NCI-H1417 (cell line): Measurements from ENCODE around the gene OR9Q2.
"Not testable (repeated sequence)": the region's sequence is repeated elsewhere in the genome, so short reads cannot be mapped to it uniquely, and the experiment has no call there.

Source experiments
- DNase-seq, 3 experiments: peaks; one replicate each; lab custom pipeline; 2025; lab: John Stamatoyannopoulos, UW

OR9Q2 gene, protein sequence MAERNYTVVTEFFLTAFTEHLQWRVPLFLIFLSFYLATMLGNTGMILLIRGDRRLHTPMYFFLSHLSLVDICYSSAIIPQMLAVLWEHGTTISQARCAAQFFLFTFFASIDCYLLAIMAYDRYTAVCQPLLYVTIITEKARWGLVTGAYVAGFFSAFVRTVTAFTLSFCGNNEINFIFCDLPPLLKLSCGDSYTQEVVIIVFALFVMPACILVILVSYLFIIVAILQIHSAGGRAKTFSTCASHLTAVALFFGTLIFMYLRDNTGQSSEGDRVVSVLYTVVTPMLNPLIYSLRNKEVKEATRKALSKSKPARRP

DNA sequence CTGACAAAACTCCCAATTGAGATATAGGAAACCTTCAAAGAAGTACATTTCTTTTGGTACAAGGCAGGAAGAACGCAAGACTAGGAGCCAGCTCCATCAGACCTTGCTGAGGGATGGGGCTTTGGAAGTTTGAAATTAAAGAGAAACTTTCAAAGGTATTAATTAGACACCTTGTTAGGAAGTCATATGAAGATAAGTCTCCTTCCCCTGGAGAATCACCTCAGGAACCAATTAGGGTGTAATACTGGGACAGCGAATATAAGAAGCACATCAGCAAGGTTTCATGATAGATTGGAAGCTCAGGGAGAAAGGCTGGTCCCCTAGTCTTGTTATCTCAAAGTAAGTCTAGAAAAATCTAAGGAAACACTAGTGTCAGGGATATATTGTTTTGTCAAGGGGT, at the start of gene OR9Q2:
OR9Q2 (plus strand) TSS at position 301 of the 400 bp plus-strand sequence. CDS start 1,421 bp downstream, outside the sequence.
- DNase-seq, result no peak

DNA sequence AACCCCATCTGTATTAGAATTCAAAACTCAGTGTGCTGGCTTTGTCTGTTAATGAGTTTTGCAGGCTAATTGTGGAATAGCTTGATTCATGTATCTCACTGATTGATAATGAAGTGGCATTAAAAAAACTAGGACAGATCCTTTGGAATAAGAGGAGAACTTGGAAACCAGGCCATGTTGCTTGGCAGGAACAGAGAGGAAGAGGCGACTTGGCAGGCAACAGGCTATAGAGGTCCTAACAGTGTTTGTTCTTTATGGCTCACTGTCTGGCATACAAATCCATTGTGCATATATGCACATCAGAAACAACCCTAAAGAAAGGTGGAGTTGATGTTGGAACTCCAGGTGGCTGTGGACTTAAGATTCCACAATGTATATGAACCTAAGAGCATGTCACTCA, 46.1 kb upstream of the OR9Q2 start:
- no peak for DNase-seq

DNA sequence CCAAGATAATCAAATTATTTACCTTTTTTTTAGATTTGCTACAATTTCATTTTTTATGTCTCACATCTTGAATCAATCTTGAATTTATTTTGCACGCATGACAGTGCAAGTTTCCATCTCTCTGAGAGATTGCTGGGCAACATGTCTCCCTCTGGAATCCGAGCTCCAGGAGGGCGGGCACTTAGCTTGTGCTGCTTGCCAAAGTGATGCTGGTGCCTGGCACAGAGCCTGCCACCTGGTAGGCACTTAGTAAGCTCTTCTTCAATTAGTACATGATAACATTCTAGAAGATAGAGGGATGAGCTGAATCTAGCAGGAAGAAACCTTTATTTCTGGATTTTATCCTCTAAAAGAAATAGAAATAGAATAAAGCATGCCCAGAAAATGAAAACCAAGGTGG, 36.1 kb upstream of the OR9Q2 start:
- no peak for DNase-seq

DNA sequence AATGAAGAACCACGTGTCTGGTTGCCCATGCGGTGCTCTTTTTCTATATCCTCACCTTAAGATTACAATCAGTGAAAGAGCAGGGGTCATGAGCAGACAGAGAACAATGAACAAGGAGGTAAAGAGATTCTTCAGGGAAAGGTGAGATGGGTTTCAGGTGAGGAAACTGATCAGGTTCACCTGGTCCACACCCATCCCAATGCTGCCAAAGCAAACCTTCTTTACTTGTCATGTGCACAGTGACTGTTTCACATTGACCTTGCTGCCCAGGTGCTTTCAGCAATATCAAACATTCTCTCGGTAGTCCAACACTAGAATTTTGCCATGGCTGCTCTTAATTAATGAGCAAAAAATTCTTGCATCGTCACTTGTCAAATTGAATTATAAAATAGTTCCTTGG, 24.5 kb upstream of the OR9Q2 start:
- no peak for DNase-seq

DNA sequence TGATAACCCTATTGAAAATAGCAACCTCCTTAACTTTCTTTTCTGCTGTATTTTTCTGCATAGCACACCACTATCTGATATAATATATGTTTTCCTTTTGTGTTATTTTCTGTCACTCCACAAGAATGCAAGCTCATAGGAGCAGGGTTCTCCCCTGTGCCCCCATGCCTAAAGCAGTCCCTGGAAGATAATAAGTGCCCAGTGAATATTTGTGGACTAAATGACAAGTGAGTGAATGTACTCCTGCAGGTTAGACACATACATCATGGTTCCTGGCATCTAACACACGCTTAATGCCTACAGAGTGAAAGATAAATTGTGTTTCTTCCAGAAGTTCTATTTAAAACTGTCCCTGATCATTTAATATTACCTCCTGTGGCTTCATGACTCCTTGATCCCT, 23.9 kb upstream of the OR9Q2 start:
- DNase-seq, result no peak

DNA sequence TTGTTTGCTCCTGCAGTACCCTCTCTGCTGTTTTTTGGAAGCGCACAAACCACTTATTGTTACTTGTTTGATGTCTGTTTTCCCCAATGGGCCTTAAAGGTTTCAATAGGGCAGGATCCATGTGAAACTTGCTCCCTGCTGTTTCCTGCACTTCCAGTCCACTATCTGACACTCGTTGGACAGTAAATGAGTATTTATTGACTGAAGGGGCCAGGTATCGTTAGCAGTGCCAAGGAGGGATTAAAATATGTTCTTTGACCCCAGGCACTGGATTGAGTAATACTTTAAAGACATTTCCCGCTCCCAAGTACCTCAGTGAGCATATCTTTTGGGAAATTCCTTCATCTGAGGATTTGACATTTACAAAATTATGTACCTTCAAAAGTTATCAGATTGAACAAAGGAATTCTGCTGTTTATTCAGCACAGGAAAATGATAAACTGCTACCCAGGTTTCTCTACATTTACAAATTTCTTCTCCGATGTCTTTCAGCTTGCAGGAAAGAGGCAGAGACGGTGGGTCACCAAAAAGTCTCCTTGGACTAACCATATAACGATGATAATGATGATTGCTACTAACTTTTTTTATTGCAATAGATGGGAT, 23.3 kb upstream of the OR9Q2 start:
- no peak for DNase-seq

DNA sequence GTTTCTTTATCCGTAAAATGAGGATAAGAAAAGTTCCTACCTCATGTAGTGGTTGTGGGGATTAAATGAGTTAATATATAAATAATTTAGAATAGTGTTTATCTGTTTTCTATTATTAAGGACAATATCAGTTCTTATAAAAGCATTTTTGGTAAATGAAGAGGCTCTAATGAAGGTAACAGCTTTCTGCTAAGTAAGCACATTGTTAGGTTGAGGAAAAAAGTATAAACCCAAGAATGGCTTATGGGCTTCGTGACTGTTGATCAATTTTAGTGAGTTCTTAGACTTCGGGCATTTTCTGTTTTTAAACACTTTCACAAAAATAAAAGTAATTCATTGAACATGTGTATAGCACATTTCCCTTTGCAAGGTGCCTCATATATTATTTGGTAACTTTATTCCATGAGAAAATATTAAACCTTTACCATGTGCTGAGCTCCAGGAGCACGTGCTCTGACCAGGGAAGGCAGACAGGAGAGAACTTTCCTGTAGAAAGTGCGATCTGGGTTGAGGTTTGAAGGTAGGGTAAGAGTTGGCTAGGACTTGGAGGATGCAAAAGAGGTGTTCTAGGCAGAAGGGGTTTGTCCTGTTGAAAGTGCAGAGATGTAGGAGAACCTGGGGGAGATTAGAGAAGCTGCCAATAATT, 11.3 kb upstream of the OR9Q2 start:
- no peak for DNase-seq

DNA sequence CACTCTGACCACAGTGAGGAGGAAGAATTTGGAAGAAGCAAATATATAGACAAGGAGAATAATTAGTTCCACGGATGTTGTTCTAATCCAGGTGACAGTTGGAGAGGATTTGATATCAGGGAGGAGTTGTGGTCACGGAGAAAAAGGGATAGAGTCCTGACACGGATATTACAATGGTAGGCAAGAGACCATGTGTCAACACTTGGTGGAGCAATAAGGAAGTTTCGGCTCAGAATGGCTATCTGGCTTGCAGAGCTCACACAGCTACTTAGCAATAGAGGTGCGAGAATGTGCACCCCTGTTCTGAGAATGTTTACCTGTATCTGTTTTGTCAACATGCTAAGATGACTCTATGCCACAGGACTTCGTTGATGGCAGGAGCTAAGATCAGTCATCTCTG, 10.4 kb upstream of the OR9Q2 start:
- DNase-seq, result no peak

DNA sequence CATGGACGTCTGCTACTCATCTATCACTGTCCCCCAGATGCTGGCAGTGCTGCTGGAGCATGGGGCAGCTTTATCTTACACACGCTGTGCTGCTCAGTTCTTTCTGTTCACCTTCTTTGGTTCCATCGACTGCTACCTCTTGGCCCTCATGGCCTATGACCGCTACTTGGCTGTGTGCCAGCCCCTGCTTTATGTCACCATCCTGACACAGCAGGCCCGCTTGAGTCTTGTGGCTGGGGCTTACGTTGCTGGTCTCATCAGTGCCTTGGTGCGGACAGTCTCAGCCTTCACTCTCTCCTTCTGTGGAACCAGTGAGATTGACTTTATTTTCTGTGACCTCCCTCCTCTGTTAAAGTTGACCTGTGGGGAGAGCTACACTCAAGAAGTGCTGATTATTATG, 9.2 kb upstream of the OR9Q2 start:
- peak in 1 of 3 experiments; percentile 12 for DNase-seq

DNA sequence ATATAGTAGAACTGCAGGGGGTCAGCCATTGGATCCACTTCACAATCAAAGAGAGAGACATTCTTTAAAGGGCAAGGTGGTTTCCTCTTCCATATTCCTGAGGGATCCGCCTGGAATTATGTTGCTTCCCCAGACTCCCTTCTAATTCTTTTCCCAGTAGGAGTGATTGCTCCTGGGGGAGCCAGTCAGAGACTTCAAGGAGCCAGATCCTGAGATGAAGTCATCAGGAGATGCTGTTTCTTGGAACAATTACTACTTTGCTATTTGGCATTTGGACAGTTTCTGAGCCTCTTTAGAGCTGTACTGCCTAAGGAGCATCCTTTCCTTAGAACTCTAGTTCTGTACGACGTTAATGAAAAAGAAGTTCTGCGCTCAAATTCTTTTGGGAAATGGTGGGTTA, 1.9 kb upstream of the OR9Q2 start:
- DNase-seq, result no peak

DNA sequence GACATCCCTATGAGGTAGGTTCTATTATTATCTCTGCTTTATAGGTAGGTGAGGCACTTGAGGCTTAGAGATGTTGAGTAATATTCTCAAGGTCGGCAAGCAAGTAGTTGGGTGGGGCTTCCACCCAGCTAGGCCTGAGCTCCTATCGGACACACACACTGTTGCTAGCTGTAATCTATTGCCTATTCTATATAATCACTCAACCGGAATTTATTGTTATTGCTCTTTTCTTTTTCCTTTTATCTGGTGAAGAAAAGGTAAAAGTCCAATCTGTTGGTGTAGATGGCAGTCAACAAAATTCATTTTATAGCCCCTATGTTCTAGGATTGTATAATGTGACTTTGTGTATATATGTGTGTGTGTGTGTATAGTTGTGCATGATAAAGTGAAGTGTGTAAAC, 3.4 kb downstream of the OR9Q2 start:
- DNase-seq, result no peak

DNA sequence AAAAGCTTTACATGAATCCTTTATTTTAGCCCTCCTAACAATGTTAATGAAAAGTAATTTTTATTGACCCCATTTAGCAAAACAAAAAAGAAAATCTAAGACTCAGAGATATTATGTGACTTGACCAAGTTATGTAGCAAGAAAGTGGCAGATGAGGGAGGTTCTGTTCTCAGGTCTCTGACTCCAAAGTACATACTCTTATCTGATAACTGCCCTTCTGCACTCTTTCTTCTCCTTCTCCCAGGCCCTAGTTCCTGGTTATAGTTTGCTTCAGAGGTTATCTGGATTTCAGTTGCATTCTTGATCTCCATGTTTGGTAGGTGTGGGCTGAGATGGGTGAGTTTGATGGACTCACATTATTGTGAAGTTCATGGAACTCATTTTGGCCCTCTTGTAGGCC, 4.5 kb downstream of the OR9Q2 start:
- no peak for DNase-seq

DNA sequence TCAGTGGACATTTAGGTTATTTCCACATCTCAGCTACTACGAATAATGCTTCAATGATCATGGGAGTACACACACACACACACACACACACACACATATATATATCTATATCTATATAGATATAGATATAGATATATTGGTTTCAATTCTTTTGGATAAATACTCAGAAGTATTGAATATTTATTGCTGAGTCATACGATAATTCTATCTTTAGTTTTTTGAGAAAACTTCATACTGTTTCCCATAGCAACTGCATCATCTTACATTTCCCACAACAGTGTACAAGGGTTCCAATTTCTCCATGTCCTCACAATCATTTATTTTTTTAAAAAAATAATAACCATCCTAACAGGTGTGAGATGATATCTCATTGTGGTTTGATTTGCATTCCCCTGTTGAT, 7.1 kb downstream of the OR9Q2 start:
- DNase-seq, result no peak

DNA sequence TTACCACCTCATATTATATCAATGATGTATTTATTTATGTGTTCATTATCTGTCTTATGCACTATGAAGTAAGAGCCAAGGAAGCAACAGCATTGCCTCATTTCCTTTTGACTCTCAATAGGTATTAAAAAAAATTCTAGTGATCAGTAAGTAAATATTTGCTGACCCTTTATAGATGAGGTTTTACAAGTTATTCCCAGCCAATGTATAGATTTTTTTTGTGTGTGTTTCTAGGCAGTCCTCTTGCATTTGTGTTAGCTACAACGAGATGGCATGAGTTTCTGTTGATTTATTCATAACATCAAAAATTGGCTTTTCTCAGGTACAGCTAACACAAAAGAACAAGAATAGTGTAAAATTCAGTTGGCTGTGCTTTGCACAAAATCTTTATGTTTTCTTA, 10.4 kb downstream of the OR9Q2 start:
- DNase-seq, result no peak

DNA sequence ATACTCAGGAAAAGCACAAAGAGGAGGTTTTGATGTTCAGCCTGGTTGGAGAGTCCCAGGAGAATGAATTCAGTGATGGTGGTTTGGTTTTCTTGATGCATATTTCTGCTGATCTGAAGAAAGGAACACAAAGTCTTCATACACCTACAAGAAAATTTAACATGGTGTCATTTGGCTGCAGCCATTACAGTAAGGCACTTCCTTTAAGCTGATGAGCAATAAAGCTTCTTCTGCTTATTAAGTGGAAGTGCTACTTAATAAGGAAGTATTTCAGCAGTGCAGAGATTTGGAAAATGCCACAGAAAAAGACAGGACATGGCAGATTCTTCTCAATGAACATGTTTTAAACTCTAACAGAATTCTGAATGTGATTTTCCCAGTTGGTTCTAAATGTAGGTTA, 15.2 kb downstream of the OR9Q2 start, which contains the start of gene OR1S2:
OR1S2 (minus strand) TSS at position 101 of the 400 bp plus-strand sequence; CDS start at position 101, 0 bp downstream.
- no peak for DNase-seq

DNA sequence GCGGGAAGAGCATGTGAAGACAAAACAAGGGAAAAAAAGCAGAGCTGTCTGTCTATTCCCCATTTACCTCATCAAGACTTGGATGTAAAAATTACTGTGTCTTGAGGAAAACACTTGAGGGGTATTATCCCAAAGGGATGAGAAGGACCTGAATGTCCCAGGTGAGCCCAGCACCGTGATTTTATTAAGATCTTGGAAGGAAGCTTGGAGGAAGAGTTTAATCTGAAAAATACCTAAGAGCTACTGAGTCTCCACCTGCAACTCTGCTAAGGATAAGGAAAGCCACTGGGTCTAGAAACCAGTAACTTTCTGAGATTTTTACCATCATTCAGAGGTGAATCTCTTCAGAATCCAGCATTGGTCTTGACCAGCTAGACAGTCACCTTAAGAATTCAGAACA, 23.6 kb downstream of the OR9Q2 start, which contains the start of gene OR1S1:
OR1S1 (plus strand) TSS at position 301 of the 400 bp plus-strand sequence.
- not testable (repeated sequence) for DNase-seq

DNA sequence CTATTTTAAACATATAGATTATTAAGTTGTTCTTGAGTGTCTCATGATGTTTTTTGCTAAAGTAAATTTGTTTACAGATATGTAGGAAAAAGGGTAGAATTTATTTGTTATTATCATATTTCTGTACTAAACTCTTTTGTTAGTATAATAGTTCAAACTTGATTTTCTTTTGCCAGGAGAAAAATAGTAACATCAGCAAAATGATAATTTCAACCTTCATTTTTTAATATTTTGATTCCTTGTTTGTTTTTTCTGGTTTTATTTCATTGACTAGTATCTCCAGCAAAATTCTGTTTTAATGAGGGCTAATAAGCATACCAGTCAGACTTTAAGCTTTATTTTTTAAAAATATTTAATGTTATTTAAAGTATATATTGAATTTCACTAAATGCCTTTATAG, 27.6 kb downstream of the OR9Q2 start:
- no peak for DNase-seq

DNA sequence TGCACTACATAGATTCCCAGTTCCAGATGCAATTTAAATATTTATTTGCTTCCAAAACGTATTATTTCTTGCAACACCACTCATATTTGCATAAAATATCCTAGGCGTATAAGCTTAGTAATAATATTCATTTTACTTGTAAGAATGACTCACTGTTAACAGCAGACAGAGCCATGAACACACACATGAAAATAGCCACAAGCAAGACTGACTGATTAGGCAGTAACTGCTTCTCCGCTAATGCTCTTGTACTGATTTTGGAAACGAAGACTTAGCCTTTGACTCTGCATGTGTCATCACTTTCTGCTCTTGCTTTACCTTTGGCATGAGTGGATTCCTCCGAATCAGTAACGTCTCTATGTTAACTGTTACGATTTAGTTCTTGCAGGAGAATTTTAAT, 33.9 kb downstream of the OR9Q2 start:
- no peak for DNase-seq

DNA sequence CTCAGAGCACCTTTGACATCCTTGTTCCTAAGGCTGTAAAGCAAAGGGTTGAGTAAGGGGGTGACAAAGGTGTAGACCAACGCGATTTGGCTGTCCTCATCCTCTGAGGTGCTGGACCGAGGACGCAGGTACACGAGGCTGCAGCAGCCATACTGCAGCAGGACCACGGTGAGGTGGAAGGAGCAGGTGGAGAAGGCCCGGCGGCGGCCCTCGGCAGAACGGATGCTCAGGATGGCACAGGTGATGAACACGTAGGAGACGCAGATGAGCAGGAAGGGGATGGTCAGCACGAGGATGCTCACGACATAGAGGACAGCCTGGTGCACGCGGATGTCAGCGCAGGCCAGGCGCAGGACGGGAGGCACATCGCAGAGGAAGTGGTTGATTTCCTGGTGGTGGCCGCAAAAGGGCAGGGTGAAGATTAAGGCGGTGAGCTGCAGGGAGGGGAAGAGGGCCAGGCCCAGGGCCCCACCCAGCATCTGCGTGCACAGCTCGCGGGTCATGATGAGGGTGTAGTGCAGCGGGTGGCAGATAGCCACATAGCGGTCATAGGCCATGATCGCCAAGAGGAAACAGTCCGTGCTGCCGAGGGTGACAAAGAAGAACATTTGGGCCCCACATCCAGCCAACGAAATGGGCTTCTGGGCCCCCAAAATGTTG, 39.2 kb downstream of the OR9Q2 start:
- no peak for DNase-seq
